Activated CD4-positive, alpha-beta T cell treated with anti-CD3 and anti-CD28 coated beads, Interleukin-2, Interleukin-4, amounts not matched to agents 100 ng/mL and 50 ng/mL, durations not matched to agents 16 hours and 8 hours (primary cell): Measurements from ENCODE around the gene ZRSR2.
"Not testable (repeated sequence)": the region's sequence is repeated elsewhere in the genome, so short reads cannot be mapped to it uniquely, and the experiment has no call there.

Experiments used
- DNase-seq: peaks from one replicate; pipeline ENCODE4 v3.0.0-alpha.2; 2020; ENCODE audit warnings: low spot score

Gene ZRSR2, protein sequence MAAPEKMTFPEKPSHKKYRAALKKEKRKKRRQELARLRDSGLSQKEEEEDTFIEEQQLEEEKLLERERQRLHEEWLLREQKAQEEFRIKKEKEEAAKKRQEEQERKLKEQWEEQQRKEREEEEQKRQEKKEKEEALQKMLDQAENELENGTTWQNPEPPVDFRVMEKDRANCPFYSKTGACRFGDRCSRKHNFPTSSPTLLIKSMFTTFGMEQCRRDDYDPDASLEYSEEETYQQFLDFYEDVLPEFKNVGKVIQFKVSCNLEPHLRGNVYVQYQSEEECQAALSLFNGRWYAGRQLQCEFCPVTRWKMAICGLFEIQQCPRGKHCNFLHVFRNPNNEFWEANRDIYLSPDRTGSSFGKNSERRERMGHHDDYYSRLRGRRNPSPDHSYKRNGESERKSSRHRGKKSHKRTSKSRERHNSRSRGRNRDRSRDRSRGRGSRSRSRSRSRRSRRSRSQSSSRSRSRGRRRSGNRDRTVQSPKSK

DNA sequence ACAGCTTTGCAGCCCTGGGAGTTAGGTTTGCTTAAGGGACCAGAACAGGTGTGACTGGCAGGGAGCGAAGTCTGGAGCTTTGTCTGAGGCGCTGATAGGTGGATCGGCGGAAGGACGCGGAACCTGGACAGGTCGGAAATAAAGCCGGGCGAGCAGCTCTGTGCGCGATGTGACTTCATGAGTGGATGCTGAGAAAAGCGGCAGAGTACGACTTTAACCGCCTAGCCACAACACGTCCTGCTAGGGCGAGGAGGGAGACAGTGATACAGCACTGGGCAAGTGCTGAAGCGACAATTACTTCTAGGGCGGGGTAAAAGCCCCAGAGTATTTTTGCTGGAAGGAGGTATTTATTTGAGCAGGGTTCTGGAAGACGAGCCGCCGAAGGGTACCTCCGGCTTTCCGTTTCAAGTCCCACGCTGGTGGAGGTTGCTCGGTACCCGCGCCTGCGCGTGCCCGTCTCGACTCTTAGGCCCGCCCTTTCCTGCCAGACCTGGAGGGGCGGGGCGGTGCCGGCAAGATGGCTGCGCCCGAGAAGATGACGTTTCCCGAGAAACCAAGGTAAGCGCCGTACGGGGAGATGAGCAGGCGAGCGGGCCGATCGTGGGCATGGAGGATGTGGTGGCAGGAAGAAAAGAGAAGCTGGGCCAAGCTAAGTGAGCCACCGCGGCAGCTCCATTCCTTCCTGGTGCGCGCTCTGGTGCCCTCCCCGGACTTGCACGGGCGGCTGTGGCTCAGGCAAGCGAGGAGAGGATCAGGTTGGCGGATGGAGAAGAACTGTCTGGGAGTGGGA lies at the start of gene ZRSR2:
ZRSR2 (plus strand) TSS at position 506 of the 790 bp plus-strand sequence; CDS start at position 518, 12 bp downstream.
- DNase-seq, result peak; percentile 94

DNA sequence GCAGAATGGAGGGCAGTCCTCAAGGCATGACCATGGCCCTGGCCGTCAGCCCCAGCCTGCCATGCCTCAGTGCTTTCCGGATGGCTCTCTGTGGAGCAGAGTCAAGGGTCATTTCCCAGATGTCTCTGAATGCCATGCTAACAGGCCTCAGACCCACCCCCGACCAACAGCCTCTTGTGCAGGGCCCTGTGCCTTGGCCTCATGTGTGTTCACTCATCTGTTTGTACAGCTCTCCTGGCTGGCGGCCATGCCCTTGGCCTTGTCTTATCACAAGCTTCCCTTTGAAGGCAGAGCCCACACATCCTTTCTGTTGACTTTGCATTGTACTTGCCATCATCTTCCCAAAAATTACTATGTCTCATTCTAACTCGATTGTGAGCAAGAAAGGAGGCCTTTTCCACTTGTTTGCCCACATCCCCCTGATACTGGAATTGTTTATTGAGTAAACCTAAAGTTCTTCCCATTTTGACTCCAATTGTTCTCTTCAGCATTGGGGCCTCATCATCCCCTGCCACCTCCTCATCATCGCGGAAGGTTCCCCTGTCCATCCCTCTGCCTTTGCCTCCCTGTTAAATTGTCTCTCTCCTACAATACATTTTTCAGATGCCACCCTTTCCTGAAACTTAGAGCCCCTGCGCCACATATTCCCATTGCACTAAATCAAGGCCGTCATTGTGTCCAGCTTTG lies 46.0 kb upstream of the ZRSR2 start:
- no peak for DNase-seq

DNA sequence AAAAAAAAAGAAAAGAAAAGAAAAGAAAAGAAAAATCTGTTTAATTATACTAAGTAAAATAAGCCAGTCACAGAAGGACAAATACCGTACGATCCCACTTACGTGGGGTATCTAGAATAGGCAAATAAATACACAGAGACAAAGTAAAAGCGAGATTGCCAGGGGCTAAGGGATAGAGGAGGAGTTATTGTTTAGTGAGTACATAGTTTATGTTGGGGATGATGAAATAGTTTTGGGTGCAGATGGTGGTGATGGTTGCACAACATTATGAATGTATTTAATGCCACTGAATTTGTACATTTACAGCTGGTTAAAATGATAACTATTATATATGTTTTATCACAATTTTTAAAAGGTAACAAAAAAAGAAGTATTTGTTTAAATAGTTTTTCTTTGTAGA lies 45.1 kb upstream of the ZRSR2 start:
- no peak for DNase-seq

DNA sequence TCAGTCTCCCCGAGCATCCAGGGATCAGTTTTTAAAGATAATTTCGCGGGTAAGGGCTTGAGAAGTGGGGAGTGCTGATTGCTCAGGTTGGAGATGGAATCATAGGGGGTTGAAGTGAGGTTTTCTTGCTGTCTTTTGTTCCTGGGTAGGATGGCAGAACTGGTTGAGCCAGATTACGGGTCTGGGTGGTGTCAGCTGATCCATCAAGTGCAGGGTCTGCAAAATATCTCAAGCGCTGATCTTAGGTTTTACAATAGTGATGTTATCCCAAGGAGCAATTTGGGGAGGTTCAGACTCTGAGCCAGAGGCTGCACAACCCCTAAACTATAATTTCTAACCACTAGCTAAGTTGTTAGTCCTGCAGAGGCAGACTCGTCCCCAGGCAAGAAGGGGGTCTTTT lies 43.6 kb upstream of the ZRSR2 start:
- not testable (repeated sequence) for DNase-seq

DNA sequence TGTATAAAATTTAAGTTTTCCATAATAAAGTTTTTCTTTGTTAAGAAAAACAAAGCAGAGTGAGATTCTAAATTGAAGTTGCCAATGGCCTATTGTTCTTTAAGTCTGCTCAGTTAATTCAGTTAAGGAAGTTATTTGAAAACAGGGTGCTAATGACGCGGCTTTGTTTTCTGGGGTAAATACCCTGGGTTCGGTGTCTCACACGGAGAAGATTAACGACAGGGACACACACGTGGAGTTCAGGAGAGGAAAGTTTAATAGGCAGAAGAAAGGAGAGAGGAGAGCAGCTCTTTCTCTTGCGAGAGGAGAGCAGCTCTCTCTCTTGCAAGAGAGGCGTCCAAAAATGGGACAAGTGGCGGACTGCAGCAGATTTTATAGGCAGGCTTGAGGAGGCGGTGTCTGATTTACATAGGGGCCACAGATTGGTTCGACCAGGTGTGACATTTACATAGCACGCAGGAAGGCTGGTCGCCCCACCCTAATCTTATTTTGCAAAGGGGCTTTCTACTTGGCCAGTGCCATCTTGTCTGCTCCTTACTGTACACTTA lies 42.6 kb upstream of the ZRSR2 start:
- DNase-seq, result no peak

DNA sequence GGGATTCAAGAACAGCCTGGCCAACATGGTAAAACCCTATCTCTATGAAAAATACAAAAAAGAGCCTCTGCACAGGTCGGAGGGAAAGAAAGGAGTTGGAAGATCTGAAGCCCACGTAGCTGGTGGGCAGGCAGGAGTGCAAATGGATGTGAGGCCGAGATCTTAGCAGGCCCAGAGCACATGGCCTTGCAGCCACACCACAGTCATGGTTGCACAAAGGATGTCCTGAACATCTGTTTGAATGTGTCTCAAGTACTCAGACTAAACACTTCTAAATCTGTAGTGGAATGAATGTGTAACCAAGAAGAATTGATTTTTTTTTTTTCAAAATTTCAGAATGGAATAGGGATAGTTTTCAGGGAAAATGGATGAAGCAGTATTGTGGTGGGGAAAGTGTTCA lies 41.4 kb upstream of the ZRSR2 start:
- no peak for DNase-seq

DNA sequence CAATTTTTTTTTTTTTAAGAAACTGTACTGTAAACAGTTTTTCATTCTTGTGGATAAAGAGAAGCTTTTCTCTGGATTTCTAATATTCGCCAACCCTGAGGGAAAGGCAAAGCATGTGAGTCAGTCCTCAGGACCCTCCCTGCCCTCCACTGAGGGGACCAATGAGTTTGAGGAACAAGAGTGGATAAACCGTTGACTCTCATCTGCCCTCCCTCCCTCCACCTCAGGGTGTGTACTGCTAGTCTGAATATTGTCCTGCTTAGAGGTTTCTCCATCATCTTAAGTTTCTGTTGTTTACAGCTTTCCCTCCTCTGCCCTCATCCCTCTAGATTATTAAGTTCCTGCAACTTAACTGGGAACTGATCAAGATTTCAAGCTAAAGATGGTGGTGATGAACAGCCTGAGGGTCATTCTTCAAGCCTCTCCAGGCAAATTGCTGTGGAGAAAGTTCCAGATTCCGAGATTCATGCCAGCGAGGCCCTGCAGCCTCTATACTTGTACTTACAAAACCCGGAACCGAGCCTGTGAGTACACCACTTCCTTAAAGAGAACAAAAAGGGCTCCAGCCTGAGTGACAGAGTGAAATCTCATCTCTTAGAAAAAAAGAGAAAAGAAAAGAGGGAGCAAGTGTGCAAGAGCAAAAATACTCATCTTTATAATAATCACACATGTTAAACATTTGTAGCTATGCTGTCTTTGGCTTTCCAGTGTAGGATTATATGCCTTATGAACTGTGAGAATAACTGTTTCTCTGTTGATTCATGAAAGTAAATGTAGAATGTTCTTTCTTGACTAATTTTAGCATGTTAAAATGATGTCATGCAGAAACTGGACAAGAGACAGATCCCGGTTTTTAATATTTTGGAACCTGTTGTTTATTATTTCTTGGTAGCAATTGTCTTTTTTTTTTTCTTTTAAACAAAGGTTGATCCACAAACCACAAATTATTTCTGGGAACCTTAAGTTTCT lies 40.4 kb upstream of the ZRSR2 start:
- DNase-seq, result peak; percentile 42

DNA sequence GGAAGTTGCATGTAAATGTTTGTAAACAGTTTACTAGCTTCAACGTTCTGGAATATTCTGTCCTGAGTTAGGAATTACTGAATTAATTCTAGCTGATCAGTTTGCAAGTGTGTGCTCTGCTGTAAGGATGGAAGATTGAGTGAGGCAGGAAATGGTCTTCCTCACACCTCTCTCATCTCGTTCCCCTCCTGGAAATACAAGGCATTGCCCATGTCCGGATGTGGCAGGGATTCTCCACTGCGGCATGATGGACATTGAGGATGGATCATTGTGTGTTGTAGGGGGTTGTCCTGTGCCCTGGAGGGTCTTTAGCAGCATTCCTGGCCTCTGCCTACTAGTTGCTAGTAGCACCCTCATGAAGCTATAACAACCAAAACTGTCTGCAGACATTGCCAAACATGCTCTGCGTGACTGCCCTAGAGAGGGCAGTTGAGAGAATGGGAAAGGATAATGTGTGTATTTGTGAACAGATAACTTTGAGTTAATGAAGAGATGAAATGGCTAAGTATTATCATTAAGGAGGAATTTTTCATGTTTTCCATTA lies 39.6 kb upstream of the ZRSR2 start:
- peak; percentile 20 for DNase-seq

DNA sequence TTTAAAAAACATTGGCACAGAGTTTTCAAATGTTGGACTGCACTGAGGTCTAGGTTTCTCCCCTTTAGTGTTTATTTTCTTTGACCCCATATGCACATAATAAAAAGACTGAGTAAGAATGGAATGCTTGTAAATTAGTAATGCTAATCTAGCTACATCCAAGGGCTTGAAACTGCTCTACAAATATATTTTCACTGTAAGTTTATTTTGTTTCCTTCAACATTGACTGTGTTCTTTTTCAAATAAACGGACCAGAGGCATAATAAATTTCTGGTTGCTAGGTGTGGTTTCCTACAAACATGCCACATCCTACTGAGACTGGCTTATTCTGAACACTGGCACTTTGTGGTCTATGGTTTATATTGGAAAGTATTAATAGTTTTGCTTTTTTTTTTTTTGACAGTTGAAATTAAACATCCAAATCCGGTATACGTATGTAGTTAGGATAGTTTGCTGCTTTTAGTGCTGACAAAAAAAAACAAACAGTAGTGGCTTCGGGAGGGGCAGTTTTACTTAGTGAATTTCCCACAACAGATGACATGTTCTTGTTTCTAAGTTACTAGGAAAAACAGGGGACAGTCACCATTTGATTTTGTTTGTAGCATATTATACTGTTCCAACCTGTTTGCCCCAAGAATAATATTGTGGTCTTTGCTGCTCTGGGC lies 39.0 kb upstream of the ZRSR2 start:
- peak; percentile 56 for DNase-seq

DNA sequence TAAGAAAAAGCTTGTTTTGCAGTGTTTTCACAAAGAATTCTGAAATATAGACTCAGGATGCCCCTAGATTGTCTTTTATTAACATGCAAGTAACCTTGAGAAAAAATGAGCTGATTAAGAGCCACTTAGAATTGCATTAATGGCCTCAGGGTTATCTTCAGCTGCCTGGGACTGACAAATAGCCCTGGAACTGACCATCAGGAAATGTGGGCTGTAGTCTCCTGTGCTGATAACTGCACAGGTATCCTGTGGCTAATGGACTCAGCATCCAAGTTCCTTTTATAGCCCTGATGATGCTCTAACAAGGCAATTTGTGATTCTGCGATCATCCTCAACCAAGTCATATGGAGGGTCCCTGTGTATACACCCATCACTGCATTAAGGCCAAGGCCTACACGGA lies 35.2 kb upstream of the ZRSR2 start:
- DNase-seq, result no peak

DNA sequence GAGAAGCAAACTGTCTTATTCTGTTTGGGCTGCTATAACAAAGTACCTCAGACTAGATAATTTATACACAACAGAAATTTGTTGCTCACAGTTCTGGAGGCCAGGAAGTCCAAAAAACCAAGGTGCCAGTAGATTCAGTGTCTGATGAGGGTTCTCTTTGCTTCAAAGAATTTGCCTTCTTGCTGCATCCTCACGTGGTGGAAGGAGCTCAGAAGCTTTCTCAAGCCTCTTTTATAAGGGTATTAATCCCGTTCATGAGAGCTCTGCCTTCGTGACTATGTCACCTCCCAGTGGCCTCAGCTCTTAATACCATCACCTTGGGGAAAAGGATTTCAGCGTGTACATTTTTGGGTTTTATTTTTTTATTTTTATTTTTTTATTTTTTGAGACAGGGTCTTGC lies 32.1 kb upstream of the ZRSR2 start:
- no peak for DNase-seq

DNA sequence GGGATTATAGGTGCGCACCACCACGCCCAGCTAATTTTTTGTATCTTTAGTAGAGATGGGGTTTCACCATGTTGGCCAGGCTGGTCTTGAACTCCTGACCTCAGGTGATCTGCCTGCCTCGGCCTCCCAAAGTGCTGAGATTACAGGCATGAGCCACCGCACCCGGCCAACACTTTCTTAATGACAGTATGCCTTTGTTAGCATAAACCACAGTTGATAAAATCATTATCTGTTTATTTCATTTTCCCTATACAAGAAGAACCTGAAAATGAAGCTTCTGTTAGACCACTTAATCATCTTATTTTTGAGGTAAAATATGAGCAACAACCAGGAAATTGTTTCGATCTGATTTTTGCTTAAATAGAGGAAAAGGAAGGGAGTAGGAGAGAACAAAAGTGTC lies 30.4 kb upstream of the ZRSR2 start:
- not testable (repeated sequence) for DNase-seq

DNA sequence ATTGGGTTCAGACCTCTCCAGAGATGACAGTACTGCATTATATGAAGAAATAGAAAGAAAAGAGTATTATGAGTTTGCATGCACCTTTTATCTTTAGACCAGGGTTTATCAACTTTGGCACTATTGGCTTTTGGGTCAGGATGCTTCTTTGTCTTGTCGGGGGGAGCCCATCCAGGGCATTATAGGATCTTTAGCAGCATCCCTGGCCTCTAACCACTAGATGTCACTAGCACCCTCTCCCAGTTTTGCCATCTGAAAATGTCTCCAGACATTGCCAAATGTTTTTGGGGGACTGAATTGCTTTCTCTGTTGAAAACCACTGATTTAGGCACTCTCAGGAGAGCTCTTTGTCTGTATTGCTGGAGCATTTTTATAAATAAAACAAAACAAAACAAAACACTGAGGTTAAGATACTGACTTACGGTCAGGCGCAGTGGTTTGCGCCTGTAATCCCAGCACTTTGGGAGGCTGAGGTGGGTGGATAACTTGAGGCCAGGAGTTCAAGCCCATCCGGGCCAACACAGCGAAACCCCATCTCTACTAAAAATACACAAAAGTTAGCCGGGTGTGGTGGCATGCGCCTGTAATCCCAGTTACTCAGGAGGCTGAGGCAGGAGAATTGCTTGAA lies 28.6 kb upstream of the ZRSR2 start:
- peak; percentile 50 for DNase-seq

DNA sequence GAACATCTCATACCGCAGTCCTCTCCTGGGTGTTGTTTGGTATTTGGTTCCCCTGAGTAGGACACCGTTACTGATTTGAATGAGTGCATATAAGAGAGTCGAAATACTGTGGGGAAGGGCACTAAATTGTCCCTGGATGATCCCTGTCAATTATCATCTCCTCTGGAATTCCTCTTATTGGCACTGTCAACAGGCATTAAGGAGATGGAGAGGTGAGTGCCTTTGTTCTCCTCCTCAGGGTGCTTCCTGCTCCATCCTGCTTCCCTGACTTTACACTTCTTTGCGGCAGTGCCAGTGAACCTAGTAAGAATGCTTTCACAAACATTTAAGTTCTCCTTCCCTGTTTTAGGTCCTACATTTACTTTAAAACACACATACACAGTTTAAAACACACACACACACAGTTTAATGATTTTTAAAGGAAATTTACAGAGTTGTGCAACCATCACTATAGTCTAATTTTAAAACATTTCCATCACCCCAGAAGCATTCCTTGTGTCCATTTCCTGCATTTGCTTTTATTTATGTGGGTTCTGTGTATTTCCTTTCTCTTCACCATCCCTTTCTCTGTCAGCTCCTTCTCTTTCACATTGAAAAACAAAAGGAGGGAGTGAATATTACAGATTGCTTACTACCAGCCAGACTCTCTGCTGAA lies 20.9 kb upstream of the ZRSR2 start:
- no peak for DNase-seq

DNA sequence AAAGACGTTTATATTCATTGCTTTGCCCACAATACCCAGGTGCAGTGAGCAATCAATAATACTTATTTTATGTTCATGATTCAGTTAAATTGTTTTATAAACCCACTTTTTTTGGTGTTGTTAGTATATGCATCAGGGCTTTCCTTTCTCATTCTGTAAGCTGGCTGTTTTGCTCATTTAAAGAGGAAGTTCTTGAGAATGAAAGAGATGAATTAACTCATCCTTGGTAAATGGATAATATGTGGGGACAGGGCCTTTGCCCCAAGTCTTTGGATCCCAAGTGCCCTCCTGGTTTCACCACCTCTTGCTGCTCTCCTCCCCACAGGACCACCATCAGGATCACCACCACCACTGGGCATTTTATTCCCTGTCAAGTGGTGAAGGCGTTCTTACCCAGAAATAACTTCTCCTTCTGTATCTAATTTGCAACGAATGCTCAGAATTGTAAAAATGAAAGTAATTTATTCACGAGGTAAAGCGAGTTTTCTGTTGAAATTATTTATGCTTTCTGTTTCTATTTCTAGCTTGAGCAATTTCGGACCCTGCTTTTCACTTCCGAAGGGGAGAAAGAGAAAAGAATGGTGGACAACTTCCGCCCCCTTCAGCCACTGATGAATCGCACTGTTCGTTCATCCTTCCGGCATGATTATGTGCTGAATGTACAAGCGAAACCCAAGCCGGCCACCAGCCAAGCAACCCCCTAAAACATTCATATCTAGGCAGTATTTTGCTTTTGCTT lies 8.2 kb upstream of the ZRSR2 start:
- DNase-seq, result peak; percentile 55

DNA sequence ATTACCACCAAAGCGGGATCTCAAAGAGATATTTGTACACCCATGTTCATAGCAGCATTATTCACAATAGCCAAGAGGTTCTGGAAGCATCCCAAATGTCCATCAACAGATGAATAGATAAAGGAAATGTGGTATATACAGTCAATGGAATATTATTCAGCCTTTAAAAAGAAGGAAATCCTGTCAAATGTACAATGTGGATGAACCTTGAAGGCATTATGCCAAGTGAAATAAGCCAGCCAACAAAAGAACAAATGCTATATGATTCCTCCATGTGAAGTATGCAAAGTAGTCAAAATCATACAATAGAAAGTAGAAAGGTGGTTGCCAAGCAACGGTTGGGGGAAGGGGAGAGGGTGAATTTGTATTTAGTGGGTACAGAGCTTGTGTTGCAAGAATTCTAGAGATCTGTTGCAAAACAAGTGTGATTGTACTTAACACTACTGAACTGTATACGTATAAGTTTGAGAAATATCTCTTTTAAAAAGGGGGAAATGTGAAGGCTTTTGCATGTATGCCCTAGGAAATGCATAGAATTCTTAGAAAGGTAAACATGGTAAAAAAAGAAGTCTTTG lies 5.0 kb upstream of the ZRSR2 start:
- DNase-seq, result no peak

DNA sequence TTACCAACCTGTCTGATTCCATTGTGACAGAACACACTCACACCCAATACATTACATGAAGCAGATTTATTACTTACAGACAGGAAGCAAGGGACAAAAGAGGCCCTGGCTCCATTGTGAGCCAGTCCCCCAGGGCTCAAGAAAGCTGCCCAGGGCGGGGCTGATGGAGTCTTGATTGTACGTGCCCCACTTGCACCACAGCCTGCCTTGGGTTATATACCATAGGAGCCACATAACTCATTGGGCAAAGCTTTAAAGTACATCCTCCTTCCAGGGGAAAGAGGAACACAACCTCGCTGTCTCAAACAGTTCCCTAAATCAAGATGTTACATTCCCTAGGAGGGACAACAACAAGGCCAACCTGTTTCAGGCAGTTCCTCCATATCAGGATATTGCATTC lies 3.4 kb upstream of the ZRSR2 start:
- no peak for DNase-seq

DNA sequence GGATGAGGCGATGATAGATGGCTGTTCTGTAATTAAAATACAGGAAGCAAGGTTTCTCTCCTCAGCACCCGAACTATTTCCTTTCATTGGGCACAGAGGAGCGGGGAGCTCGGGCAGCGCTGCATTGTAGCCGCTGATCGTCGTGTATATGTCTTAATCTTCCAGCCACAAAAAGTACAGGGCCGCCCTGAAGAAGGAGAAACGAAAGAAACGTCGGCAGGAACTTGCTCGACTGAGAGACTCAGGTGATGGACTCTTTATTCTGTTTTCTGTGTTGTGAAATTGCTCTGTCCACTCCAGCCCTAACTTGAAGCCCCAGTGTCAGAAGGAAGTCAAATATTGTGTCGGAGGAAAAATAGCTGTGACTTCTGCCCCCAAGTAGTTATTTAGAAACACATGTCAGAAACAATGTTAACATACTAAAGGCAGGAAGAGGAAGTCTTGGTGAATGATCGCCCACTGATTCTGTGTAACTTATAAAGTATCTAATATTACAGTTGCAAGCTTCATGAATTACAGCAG lies 546 bp downstream of the ZRSR2 start:
- no peak for DNase-seq
